Midbrain (tissue), 1 donor: ENCODE results near the gene GPC6.

Experiments used
- DNase-seq: peaks from one replicate; lab custom pipeline; 2025; lab: John Stamatoyannopoulos, UW

Gene GPC6

DNA sequence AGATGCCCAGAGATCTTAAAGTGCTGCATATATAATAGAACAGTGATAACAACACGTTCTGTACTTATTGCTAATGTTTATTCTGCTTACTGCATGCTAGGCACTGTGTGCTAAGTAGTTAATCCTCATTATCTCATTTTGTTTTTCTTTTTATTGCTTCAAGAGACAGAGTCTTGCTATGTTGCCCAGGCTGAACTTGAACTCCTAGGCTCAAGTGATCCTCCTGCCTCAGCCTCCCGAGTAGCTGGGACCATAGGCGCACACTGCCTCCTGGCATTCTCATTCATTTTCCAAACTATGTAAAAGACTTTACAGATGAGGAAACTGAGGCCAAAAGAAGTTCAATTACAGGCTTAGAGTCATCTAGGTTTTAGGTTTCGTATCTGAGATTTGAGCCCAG lies 548.4 kb downstream of the GPC6 start:
- DNase-seq, result no peak

DNA sequence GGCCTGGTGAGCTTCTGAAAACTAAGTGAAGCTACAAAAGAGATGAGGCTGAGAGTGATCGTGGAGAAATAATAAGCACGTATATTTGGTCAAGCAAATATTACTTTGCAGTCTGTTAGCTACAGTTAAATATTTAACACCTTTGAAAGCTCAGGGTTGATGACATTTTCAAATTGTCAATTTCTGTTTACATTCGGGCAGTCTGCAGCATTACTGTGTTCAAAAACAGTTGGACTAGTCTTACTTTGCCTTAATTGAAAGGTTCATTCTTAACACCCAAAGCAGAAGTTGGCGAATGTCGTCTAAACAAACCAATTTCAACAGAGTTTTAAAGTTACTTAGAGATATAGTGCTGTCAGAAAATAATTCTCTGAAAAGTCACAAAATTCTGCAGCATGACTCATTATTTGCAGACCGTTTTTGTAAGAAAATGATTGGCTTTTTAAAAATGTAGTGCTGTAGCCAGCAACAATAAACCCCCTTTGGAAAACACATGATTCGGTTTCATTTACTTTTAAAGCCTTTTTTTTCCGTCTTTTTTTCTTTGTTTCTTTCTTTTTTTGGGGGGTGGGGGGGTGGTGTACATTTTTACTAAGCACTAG lies 549.0 kb downstream of the GPC6 start:
- DNase-seq, result no peak

DNA sequence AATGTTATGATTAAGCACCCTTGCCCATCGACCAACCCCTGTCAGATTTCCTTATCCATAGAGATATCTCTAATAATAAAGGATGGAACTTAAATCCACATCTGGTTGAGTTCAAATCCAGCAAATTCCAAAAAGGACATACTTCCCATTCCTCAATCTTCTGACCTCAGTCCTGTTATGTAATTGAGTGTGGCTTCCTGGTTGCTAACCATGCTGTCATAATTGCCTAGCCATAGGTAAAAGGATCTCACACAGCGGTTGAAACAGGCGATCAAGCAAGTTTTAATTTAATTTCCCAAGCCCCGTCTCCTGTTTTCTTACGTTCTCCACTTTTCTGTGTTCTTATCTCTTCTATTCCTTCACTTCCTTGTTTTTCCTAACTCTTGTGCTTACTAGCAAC lies 550.3 kb downstream of the GPC6 start:
- no peak for DNase-seq

DNA sequence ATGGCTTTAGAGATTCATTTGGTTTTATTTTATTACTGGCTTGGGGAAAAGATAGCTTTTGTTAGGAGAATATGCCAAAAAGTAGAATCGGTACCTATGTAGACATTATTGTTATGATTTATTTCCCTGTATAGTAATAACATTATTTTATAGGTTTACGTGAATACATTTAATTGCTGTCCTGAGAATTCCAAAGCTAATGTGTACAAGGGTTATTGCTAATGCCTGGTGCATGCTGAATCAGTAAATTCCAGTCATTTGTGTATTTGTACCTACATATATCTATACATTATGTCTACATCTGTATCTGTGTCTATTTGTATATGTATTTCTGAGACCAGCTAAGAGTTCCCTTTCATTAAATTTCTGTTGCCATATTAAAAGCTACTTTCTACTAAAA lies 550.9 kb downstream of the GPC6 start:
- no peak for DNase-seq

DNA sequence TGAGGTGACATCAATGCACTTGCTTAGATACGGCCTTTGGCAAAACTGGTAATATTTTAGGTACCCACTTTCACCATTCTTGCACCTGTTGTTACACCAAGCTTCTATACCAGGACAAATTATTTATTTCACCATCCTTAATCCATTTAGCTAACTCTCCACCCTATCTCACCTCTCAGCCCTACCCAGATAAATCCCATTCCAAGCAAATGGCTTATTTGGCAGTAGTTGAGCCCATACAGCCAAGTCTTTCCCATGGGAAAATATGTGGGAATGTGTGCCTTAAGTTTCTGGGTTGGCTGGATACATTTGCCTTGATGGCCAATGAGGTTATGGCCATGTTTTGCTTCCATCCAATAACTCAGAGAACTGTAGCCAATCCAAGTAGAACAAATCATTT lies 551.9 kb downstream of the GPC6 start:
- DNase-seq, result no peak

DNA sequence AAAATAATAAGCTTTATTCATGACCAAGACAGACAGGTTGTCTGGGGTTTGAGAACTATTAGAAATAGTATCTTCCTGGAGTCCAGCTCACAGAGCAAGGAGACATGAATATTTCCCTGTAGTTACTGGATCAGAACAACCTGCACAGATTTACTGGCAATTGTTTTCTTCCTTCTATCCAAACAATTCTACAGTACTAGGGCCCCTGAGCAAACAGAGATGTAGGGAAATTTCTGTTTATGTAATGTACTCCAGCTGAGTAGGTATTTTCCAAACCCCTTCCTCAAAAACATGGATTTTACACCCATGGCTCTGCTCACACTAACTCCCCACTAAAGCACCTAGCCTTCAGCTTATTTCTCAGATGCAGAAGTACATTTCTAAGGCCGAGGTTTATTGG lies 557.6 kb downstream of the GPC6 start:
- no peak for DNase-seq

DNA sequence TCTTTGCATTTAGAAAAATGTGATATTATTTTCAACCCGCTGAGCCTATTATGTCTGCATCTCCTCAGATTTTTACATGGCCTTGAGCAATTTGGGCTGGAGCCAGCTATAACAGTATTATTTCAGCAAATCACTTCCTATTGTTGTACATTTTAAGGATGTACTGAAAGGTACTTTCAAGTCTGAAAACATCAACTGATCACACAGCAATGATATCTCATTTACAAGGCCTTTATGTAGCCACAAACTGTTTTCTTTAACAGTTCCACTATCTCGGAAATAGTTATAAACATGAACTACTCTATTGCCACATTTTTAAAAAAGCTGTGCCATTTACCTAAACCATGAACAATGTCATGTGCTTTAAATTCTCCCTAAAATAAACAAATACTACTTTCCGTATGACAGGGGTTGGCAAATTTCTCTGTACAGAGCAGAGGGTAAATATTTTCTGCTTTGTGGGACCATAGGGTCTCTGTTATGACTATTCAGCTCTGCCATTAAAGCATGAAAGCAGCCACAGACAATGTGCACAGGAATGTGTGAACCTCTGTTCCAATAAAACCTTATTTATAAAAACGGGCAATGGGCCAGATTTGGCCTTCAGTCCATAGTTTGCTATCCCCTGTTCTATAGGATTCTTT lies 560.4 kb downstream of the GPC6 start:
- DNase-seq, result no peak

DNA sequence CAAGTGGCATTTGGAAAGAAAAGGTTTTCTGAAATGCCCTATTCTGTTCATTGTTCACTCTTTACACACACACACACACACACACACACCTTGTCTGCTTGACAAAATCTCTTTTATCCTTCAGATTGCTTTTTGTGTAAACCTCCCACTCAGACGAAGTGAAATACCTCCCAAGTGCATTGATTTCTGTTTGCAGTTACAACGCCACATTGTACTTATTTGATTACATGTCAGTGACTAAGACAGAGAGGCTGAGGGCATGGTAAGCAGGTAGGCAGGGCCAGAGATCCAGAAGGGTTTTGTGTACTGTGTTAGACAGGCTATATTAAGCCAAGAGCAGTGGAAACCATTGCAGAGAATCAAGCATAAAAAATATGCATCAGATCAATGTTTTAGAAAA lies 561.8 kb downstream of the GPC6 start:
- DNase-seq, result no peak

DNA sequence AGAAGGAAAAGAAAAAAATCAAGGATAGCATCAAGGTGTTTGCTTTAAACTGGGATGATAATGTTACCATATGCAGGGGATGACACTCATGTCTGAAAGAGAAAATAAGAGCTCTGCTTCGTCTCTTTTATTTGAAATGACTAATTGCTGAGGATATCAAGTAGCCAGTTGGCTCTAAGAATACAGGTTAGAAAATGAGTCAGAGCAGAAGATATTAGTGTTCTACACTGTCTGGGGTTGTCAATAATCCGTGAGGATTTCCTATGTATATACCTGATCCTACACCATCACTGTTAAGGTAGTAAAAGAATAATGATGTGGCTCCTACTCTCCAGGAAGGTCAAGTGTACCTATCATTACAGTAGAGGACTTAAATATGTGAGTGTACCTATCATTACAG lies 562.5 kb downstream of the GPC6 start:
- DNase-seq, result no peak

DNA sequence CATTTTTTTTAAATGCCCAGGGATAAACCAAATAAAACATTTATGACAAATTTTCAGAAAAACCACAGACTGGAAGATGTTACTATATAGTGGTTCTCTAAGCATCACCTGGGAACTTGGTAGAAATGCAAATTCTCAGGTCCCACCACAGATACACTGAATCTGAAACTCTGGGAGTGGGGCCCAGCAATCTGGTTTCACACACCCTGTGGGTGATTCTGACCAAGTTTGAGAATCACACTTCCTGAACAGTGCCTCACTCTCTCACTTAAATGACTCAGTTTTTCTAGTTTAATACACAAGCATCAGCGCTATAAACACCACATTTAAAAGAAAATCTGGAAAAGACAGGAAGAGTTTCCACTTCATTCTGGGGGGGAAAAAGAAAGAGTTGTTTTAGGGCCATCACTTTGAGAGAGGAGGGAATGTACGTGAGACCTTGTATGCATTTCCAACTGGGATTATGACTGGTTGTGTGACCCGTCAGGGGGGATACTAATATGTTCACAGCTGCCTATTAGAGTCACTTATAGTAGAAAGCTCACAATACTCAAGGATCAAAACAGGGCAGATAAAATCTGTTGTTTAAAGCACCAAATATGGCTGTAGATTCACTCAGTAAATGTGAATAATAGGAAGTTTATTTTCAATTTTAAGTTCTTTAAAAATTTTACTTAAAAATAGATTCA lies 567.7 kb downstream of the GPC6 start:
- no peak for DNase-seq

DNA sequence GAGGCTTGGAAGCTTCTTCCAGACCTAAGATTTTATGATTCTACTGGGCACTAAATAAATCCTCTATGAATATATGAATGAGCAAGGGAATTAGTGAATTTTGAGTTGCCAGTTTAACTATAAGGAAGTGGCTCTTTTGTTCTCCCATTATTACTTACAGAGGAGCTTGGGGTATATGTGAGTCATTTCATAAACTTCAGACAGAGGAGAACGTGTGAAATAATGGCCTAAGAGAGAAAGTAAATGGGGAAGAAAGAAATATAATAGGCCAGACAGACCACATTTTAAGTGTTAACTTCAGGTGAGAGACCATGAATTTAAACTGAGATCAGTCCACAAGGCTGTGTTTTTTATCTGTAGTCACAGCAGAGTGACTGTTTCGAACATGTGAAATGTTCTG lies 570.9 kb downstream of the GPC6 start:
- no peak for DNase-seq

DNA sequence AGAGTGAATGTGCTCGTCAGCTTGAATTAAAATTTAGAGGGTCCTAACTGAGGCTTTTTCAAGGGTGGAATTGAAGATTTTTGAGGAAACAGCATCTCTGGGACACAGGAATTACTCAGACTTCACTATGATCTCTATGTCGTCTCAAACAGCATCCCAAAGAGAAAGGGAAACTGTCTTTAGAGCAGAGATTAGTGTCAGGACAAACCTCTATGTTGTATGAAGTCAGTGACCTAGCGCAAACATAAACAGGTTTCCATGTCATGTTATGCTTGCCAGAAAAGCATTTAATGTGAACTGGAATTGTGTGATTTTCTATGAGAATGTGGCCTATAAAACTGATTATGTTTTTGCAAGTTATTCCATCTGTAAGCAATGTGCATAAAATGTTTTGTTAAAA lies 573.7 kb downstream of the GPC6 start:
- no peak for DNase-seq

DNA sequence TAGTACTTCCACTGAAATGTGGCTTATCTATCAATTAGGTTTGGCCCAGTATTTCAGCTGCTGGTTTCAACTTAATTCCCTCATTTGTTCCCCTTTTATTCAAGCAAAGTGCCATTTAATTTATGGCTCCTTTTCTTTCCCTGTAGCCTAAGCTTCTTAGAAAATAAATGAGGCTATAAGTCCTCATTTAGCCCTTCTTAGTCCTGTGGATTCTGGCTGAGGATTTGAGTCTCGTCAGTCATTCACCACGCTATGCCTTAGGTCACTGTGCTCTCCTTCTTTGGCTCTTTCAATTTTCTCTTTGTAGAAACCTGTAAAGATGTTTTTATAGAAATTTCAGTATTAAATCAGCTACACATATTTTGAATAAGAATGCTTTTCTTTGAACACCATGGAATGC lies 579.1 kb downstream of the GPC6 start:
- DNase-seq, result no peak

DNA sequence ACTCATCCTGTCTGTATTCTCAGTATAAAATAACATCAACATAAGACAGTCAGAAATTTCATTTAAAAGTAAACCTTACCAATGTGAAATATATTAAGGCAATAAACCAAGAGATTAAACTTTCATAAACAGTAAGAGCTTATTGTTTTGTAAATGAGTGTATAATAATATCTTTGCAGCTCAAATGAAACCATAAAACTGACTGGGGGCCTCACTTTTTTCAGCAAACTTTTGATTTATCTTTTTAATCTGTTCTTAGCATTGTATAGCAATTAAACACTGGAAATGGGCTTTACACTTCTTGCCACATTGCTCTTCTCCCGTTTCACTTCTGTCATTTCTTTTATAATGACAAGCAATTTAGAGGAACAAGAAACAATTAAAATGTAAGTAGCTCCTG lies 580.3 kb downstream of the GPC6 start:
- no peak for DNase-seq

DNA sequence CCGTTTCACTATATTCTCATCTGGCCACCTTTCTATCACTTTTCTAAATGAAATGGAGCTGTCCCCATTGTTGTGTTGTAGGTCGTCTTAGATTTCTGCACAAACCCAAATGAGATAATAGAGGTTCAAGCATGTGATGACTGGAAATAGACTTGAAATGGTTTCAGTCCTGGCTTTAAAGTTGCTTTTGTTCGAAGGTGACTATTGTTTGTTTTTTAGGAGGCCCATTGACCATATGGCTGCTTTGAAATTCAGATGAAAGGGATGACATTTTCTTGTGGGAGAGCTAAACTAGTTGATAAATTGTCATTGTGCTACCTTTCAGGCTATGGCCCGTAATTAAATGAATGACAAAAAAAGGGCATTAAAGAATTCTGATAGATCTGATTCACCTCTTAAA lies 583.7 kb downstream of the GPC6 start:
- no peak for DNase-seq

DNA sequence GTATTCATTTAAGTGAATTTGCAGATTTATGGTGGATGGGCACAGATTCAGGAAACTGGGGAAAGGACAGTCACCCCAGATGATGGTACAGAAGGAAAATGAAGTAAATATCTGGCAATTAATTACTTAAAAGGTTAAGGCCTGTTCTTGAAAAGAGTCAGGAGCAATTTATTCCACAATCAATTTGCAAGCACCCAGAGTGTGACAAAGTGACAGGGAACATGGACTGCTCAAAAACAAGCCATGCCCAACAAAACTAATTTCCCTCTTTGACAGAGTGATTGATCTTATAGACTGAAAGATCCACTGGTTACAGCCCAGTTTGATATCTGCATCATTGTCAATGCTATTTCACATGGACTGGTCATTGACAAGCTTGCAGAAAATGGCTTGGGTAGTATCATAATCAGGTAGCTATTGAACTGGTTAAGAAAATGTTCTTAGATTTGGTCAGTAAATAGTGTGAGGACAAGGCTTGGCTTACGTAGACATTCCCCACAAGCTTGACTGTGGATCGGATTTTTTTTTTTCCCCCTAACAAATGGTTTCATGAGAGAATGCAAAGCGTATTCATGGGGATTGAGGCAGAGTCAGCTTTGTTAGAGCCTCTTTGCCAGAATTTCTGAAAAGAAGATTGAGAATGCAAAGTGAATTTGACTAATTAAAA lies 584.6 kb downstream of the GPC6 start:
- no peak for DNase-seq

DNA sequence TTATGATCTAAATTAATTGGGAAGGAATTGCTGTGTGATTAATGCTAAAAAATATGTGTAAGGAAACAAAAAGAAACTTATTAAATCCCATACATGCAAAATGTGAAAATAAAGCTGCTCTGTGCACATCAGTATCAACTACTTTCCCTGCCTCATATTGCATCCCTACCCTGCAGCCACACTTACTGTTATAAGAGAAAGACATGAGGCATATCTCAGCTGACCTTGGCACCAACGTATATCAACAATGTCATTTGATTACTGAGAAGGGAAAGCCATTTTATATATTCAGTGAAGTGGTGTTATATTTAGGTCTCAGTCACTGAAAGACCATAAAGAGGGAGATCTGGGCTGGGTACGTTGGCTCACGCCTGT lies 585.1 kb downstream of the GPC6 start:
- no peak for DNase-seq

DNA sequence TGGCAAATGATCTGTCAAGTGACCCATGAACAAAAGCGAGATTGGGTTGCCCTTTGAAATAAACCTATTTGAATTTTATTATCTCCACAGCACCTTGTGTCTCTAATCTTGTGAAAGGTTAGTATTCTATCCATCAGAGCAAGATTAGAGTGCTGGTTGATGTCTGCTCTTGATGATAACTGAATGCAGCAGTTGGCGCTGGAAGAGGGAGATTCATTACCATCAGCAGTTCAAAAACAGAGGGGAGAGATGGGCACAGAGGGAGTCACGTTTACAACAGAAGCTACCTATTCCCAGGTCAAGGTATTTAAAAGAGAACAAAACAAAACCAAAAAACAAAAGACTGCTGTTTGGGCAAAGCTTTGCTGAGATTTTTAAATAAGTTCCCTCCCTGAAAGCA lies 588.1 kb downstream of the GPC6 start:
- no peak for DNase-seq

DNA sequence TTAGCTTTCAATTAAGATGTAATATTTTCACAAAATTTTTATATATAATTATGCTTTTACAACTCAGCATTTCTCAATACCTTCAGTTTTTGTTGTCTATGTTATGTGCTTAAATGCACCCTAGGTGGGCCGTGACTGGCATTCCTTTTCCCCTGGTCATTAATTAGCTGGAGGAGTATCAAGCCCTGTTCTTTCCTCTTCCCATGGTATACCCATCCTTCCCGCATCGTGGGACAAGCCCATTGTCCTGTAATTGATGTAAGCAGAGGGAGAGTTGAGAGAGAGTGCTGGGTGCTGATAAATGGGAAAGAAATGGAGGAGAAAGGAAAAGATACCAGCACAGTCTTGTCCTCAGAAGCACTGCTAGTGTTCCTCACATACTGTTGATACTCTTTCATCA lies 591.7 kb downstream of the GPC6 start:
- no peak for DNase-seq

DNA sequence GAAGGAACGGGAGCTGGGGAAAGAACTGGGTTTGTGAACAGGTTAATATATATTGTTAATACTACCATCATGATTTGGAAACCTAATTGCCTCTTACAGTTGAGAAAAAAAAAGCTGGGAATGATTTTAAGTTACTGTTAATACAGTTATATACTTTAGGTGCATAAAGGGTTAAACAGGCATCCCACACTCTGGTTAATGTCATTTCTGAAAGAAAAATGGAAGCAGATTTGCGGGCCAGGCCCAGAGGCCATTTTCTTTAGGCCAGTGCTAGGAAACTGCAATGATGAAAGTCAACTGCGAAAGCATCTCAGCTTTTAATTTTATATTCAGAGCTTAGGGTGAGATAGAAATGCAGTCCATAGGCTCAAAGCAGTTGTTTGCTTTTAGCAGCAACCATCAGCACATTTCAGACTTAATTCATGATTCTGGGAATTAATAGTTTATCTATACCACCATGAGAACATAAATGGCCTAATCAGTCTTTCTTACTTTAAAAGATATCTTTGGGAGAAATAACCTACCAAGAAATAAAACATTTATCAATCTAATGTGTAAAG lies 592.8 kb downstream of the GPC6 start:
- no peak for DNase-seq

DNA sequence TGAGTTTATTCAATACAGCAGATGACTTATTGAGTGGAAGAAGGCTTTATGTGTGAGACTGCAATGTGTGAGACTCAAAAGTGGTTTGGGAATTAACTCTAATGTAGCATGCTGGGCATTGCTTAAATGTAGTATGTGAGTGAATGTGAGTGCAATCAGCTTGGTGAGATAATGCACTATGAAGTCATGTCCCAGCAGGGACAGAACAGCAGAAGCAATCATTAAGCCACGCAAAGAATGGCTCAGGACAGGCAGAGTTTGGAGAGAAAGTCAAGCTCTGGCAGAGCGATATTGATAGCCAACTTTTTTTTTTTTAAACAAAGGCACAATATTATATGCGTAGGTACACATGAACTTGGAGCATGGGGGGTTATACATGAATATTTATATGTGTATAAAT lies 597.7 kb downstream of the GPC6 start:
- no peak for DNase-seq

DNA sequence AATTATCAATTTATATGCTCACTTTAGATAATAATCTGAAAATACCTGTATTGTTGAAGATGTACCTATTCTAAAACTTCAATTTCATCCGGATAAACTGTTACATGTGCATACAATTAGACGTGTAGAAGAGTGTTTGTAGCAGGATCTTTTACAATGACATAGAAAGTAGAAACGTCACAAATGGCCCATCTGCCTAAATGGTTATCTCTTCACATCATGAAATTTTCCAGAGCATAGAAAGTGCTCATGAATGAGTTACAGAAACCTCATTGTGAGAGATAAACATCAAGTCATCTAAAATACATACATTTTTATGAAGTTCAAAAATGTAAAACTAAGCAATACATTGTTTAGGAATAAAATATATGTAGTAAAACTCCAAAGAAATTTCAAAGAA lies 607.4 kb downstream of the GPC6 start:
- DNase-seq, result no peak

DNA sequence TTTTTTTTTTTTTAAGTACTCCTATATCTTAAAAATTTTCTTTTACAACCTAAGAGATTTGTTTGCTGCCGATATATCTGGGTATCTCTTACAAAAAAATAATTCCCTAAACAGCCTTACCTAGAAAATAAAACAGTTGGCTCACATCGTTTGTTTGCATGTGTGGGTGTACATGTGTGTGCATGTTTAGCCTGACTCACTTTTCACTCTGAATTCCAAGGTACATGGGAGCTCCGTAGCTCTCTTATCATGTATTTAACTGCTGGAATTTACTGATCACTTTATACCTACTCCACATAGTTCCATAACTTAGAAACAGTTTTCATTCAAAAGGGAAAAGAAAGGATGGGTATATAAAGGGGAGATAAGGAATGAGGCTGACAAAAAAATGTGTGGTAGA lies 616.5 kb downstream of the GPC6 start:
- DNase-seq, result no peak
